ENCODE data around the gene NPAS3.

- TF ChIP-seq CTCF (conservative IDR thresholded peaks at IDR 0.05; ENCODE audit: low read length) = no peak
- no peak for TF ChIP-seq EZH2phosphoT487 (IDR thresholded peaks at IDR 0.05; ENCODE audit: borderline replicate concordance)
Observed at GRCh38 chr14:33707716-33708115, 769.0 kb downstream of the NPAS3 start.

All from Loucy (cell line).